A673 (cell line): Measurements from ENCODE around the gene LHB.

Experiments
- CTCF ChIP-seq: fragments of 300-800, 200-600 bp; sonication (generic); conservative IDR thresholded peaks from 2 replicates; pipeline ENCODE4 v1.5.1; 2017; ENCODE audit warnings: low read depth, mild to moderate bottlenecking, antibody characterized with exemption, low read length, moderate library complexity, mixed read lengths
- EZH2 ChIP-seq: fragments of 200-600 bp; sonication (generic); IDR thresholded peaks from 2 replicates; pipeline ENCODE4 v1.6.1; 2017; ENCODE audit warnings: borderline replicate concordance, low read depth, mild to moderate bottlenecking, mixed read lengths, antibody characterized with exemption, low read length; ENCODE audit not compliant: poor library complexity, severe bottlenecking

GRCh38 chr19:48975947-48976847 is 40.7 kb downstream of the LHB start:
- TF ChIP-seq CTCF (no peak), EZH2 (no peak)
